NOMO-1 (cell line): Measurements from ENCODE around the gene LMO2.

Source experiments
- DNase-seq, 2 experiments: peaks; one replicate each; lab custom pipeline; 2025; ENCODE audit not compliant: unreplicated experiment in 2 of 2; lab: John Stamatoyannopoulos, UW

Gene LMO2

GRCh38 chr11:33915526-33915925 is 23.6 kb upstream of the LMO2 start:
- DNase-seq, result no peak

- DNase-seq, result no peak
Observed at GRCh38 chr11:33913991-33914390, 22.1 kb upstream of the LMO2 start.

DNA sequence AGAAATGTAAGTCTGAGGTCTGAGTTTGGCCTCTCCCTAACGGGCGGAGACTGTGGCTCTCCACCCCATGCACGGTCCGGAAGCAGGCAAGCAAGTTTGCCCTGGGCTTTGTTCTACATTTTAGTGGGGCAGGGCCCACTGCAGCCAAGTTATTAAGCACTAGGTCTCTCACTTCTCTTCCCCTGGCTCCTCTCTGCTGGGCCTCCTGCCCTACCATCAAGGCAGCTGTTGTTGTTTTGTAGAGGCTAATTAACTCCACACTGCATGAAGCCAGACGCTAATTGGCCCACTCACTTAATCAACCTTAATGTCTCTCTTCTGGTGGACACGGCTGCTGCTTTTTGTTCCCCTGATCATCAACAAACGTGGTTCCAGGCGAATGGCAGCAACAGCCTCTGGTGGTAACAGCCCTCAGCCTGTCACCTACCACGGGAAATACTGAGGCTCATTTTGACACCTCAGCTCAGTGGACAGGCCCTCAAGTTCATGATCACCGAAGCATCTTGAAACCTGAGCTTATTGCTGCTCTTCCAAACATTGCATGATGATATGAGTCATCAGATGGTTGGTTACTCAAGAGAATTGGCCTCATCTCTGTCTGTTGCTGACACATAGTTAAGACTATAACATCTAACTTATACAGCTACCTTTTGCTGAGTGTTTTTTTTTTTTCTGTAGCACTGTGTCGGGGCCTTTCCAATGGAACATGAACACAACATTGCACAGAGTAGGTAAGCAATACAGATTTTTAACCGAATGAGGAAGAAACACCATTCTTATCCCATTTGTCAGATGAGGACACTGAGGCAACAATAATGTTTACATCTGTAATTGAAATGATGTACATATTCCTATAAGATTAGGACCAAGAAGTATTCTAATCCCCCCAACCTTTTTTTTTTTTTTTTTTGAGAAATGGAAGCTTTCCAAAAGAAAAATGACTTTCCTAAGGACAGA is 20.8 kb upstream of the LMO2 start:
- peak; percentile 80 to 96 for DNase-seq

- no peak for DNase-seq
Observed at GRCh38 chr11:33910958-33911339, 19.1 kb upstream of the LMO2 start.

DNA sequence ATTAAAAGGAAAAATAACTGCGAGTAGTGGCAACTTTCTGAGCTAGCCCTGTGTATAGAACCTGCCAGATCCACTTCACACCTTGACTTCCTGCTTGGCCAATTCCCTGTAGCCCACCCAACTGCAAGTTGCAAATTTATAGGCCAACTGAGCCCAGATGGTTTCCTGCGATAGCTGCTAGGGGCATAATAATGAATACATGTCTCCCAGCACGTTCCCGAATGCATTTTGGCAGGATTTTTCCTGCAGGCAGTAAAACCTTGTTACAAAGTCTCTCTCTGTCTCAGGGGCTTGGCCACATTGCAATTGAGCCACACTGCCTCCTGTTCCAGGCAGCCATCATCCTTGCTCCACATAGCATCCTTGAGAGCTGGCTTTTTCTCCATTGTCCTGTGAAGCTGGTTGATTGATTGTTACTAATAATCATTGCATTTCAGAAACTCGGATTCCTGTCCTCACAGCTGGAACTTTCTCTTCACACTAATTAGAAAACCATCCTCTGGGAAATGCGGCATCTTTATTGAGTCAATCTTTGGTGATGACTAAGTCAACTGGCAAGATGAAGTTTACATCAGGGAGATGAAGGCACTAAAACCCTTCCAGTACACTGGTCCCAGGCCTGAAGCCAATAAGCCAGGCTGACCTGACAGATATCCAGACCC is 18.6 kb upstream of the LMO2 start:
- no peak for DNase-seq

DNA sequence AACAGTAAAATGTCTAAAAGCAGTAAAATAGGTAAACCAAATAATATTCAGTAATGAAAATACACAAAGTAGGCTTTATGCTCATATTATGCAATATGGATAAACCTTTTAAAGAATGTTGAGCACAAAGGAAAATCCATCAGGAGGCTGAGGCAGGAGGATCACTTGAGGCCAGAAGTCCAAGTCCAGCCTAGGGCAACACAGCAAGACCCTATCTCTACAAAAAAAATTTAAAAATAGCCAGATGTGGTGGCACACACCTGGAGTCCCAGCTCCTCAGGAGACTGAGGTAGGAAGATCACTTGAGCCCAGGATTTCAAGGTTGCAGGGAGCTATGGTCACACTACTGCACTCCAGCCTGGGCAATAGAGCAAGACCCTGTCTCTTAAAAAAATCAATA is 17.7 kb upstream of the LMO2 start:
- no peak for DNase-seq

DNA sequence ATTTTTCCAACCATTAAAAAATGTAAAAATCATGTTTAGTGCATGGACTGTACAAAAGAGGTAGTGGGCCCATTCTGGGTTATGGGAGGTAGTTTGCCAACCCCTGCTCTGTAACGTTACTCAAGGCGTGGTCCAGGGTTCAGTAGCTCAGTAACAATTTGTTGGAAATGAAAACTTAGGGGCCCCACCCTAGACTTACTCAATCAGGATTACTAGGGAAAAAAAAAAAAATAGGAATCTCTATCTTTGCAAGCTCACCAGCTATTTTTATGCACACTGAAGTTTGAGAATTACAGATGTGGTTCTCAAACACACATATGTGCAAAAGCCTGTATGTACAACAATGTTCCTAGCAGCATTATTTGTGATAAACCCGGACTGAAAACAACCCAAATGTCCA is 17.3 kb upstream of the LMO2 start:
- DNase-seq, result no peak

DNA sequence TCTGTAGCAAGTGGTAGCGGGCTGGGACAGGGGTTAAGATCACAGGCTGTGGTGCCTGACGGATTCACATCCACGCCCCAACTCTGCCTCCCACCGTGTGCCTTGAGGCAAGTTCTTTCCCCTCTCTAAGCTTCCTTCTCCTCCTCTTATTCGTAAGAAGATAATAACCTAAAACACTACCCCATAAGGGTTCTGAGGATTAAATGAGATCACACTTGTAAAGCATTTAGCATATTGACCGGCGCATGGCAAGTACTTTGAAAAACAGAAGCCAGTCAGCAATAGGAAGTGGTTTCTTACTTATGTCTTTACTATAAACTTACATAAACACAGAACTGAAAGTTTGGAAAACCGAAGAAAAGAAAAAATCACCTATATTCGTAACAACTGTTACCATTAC is 15.5 kb upstream of the LMO2 start:
- DNase-seq, result peak; percentile 27 to 74

GRCh38 chr11:33906484-33907186 is 14.8 kb upstream of the LMO2 start:
- DNase-seq, result no peak

- DNase-seq, result no peak
Observed at GRCh38 chr11:33904102-33904501, 12.2 kb upstream of the LMO2 start.

DNA sequence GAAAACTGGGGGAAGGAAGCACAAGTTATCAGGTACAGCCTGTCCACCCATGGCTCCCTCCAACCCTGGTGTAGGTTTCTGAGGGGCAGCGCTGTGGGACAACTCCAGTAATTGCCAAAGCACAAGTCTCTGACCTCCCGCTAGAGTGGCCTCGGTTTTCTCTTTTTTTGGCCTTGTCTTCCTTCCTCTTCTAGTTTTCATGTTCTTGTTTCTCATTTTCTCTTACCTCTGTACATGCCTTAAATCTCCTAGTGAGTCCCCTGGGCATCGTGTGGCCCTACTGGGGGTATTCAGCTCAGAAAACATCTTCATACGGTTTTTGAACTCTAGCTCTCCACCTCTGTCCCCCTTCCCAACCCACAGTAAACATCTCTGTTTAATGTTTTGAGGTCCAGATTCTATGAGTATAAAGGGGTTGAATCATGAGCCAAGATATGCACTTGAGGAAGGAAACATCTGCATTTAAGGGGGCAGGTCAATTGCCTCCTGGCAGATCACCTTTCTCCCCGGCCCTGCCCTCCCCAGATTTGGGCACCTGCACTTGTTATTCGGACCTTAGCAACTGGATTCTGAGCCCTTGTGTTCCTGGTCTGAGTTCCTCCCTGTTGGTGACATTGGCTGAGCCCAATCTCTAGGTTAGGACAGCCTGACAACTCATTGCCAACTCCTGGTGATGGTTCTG is 8.4 kb upstream of the LMO2 start:
- DNase-seq, result peak in 1 of 2 experiments; percentile 49

- no peak for DNase-seq
Observed at GRCh38 chr11:33899400-33900037, 7.6 kb upstream of the LMO2 start.

GRCh38 chr11:33898957-33899356 is 7.1 kb upstream of the LMO2 start:
- no peak for DNase-seq

DNA sequence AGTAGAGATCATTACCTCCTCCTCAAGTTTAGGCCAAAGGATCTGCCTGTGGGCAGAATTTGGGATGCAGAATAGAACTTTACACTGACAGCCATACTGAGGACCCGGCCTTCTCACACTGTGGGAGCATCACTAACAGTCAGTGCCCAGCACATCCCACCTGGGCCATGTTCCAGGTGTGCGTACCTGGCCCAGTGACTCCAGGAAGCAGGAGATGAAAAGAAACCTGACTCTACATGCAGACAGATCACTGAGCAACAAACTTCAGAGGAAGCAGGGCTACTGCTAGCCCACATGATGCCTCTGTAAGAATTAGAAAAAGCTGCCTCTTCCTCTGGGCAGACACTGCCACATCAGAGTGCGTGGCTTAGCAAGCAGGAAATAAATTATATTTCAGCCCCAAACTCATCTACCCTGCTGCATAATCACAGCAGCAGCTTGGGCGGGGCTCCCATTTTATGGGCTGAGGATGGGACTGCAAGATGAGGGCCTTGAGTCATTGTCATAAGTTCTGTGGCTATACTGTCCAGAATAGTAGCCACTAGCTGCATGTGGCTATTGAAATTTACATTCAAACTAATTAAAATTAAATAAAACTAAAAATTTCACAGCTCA is 6.0 kb upstream of the LMO2 start:
- peak; percentile 27 to 54 for DNase-seq

DNA sequence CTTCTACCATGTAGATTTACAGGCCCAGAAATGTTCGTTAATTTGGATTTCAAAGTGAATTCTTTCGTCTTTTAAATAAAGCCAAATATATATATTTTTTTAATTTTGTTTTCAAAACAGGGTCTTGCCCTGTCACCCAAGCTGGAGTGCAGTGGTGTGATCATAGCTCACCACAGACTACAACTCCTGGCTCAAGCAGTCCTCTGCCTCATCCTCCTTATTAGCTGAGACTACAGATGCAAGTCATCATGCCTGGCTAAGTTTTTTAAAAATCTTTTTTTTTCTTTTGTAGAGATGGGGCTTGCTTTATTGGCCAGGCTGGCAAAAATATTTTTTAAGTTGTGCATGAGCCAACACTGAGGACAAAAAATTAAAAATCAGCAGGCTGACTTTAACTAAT is 5.0 kb upstream of the LMO2 start:
- DNase-seq, result no peak

GRCh38 chr11:33895752-33896137 is 3.9 kb upstream of the LMO2 start:
- no peak for DNase-seq

GRCh38 chr11:33894398-33894746 is 2.5 kb upstream of the LMO2 start:
- DNase-seq, result no peak

DNA sequence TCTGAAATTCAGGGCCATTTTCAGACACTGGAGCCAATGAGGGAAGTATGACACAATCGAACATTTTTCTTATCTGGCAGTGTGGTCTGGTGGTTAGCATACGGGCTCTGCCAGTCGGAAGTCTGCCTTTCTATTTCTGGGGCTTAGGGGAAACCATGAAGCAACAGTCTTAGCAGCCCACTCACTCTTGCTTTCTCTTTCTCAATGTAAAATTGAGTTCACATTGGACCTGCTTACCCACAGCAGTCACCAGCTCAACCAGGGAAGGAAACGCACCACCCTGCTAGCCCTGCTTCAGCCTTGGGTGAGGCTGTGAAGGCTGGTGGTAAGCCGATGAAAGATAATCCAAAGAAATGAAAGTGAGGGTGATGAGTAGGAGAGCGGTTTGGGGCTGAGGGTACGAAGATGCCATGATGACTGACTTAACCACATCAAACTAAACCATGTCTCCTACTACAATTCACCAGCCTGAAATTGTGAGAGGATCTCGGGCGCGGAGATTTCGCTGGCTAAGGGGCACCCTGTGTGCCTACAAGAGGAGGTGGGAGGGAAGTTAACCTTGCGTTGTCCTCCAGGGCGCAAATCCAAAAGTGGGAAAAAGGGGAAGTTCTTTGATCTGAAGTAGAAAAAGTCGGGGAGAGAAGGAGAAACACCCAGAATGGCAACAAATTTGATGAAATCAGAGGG is 2.0 kb upstream of the LMO2 start:
- DNase-seq, result peak; percentile 95 to 99

GRCh38 chr11:33892906-33893594 is 1.2 kb upstream of the LMO2 start:
- peak; percentile 32 to 59 for DNase-seq
